Right lobe of liver (tissue), 6 donors: Measurements from ENCODE around the gene PRKCA. TPM values are rescaled to one million over a fixed set of nuclear protein-coding genes. Genes with fewer than 3 reads are reported as not detected.

Experiments used
- ATAC-seq, 4 donors: fragments of 200-7000 bp; cut with Tn5 transposase; one replicate each; pipeline ENCODE4 v1.9.1; 2020; ENCODE audit warnings: mild to moderate bottlenecking in 4 of 4, moderate library complexity in 4 of 4
- DNase-seq, 3 donors: peaks; one replicate each; pipeline ENCODE4 v3.0.0-alpha.2; 2020
- H3K27ac ChIP-seq, 3 donors: fragments of 200-600 bp; one replicate each; pipeline ENCODE4 v1.8.0; 2022
- H3K27me3 ChIP-seq, 2 donors: fragments of 200-600 bp; one replicate each; pipeline ENCODE4 v1.8.0; 2022
- H3K36me3 ChIP-seq, 4 donors: fragments of 200-600 bp; sonication (generic) in 1 of 4; one replicate each; pipeline versions ENCODE4 v1.5.1 to v1.8.0; 2017 to 2022; ENCODE audit warnings: control low read depth in 1 of 4
- H3K4me1 ChIP-seq, 4 donors: fragments of 200-600 bp; sonication (generic) in 1 of 4; one replicate each; pipeline versions ENCODE4 v1.5.1 to v1.8.0; 2017 to 2022; ENCODE audit warnings: control low read depth in 1 of 4
- H3K4me3 ChIP-seq, 3 donors: fragments of 200-600 bp; one replicate each; pipeline ENCODE4 v1.8.0; 2022
- H3K9me3 ChIP-seq, 4 donors: fragments of 200-600 bp; sonication (generic) in 1 of 4; one replicate each; pipeline versions ENCODE4 v1.5.1 to v1.8.0; 2017 to 2022; ENCODE audit warnings: control low read depth in 1 of 4
- POLR2A ChIP-seq: fragments of 450-650 bp; IDR thresholded peaks from one replicate; pipeline ENCODE4 v1.6.1; 2017; ENCODE audit warnings: antibody characterized with exemption, mild to moderate bottlenecking
- WGBS: methylation state at CpG from one replicate; pipeline ENCODE4 v1.1.6; 2018; ENCODE audit warnings: low coverage, low lambda C conversion rate; ENCODE audit not compliant: insufficient coverage; ENCODE audit errors: missing lambda C conversion rate; 5-methylcytosine and 5-hydroxymethylcytosine counted together
- intact Hi-C, 2 donors: fragments of 100-400 bp; cut with DNase I; formaldehyde crosslinking; loops; one replicate each; pipeline versions ENCODE4 v1.11.2 to v1.14.1; 2022
- total RNA-seq, 6 experiments: library from RNA; depleted of rRNA in 2 of 6; stranded (reverse); fragments of >200 nt in 2 of 6; fragmentation: NEBNext Ultra II Directional in 3 of 6; extraction: Animal tissue kit (Norgen Biotek cat#: 25700) in 3 of 6; gene quantifications; one replicate each; pipeline versions ENCODE4 v1.1.0 to v1.2.4, GENCODE V29; 2016 to 2023
- TF ChIP-seq, protein P1 (sequence below), 4 donors: fragments of 200-600 bp in 3 of 4; fragments of 450-650 bp in 1 of 4; IDR thresholded peaks; one replicate each; pipeline versions ENCODE4 v1.5.1 to v1.8.0; 2016 to 2022; ENCODE audit warnings: antibody characterized with exemption in 4 of 4, mild to moderate bottlenecking in 2 of 4
- donor health status: DM: no; HTN: yes; CAD: no.
- donor health status: DM: no; HTN: no; CAD: no.
- donor health status: DM: no; HTN: no; CAD: no.
- donor health status: DM: no; HTN: yes; CAD: no.
- donor health status: DM: no; HTN: yes; CAD: no.

The PRKCA gene
- total RNA-seq, 6 experiments from 2014 or later: 11.7 to 23.0 (median 18.7) TPM

DNA sequence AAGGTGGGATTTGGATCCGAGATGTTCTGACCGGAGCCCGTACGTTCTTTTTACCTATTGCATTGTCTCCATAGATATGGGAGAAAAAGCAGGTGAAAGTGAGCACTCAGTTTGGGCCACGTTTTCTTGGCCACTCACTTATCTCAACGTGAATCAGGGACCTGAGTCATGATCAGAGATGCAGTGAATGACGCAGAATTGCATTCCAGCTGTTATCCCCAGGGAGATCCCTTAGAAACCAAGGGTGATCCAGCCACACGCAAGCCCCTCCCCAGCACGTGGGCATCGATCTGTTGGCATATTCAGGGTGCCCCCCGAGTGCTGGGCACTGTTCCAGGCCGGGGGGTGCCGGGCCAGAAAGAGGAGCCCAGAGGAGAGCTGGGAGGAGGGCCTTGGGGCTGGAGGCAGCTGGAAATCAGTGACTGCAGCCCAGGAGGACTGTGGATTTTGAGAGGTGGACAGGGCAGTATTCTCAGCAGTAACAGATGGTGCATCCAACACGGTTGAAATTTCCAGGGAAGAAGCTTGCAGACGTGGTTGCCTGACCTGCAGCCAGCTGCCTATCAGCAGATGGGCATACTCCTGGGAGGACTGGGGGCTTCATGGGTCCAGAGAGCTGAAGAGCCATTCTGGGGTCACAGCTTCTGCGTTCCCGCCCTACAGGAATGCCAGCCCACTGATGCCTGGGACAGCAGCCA lies 445.3 kb downstream of the PRKCA start:
- ATAC-seq: no peak
- H3K27ac ChIP-seq: no peak overlapping the region
- H3K9me3 ChIP-seq: no peaks in the 10 kb centered on the region
- no peaks in the 10 kb centered on the region for H3K4me1 ChIP-seq
- H3K27me3 ChIP-seq: no peaks in the 10 kb centered on the region
- H3K4me3 ChIP-seq: no peak overlapping the region
- TF ChIP-seq, protein P1, sequence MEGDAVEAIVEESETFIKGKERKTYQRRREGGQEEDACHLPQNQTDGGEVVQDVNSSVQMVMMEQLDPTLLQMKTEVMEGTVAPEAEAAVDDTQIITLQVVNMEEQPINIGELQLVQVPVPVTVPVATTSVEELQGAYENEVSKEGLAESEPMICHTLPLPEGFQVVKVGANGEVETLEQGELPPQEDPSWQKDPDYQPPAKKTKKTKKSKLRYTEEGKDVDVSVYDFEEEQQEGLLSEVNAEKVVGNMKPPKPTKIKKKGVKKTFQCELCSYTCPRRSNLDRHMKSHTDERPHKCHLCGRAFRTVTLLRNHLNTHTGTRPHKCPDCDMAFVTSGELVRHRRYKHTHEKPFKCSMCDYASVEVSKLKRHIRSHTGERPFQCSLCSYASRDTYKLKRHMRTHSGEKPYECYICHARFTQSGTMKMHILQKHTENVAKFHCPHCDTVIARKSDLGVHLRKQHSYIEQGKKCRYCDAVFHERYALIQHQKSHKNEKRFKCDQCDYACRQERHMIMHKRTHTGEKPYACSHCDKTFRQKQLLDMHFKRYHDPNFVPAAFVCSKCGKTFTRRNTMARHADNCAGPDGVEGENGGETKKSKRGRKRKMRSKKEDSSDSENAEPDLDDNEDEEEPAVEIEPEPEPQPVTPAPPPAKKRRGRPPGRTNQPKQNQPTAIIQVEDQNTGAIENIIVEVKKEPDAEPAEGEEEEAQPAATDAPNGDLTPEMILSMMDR (IDR thresholded peaks at IDR 0.05): no peak
- no peak for TF ChIP-seq POLR2A
- intact Hi-C loops: no loop called here
- peaks cover 0 to 9% (median 6%) of the 10 kb centered on the region in 4 donors for H3K36me3 ChIP-seq
- WGBS: 93% methylated on average over 14 of the region's 17 CpGs
- no peak for DNase-seq

GRCh38 chr17:66748578-66748977 lies 446.2 kb downstream of the PRKCA start:
- Histone ChIP-seq H3K4me3 (no peak overlapping the region), H3K36me3 (peaks cover 0 to 7% (median 3%) of the 10 kb centered on the region in 4 donors), H3K27ac (no peak overlapping the region), H3K9me3 (no peaks in the 10 kb centered on the region), H3K4me1 (no peaks in the 10 kb centered on the region), H3K27me3 (no peaks in the 10 kb centered on the region)
- intact Hi-C loops: no loop called here
- TF ChIP-seq POLR2A: no peak
- TF ChIP-seq, protein P1 (IDR thresholded peaks at IDR 0.05): no peak
- 78% methylated on average over 4 of the region's 8 CpGs for WGBS
- ATAC-seq (no peak), DNase-seq (no peak)

DNA sequence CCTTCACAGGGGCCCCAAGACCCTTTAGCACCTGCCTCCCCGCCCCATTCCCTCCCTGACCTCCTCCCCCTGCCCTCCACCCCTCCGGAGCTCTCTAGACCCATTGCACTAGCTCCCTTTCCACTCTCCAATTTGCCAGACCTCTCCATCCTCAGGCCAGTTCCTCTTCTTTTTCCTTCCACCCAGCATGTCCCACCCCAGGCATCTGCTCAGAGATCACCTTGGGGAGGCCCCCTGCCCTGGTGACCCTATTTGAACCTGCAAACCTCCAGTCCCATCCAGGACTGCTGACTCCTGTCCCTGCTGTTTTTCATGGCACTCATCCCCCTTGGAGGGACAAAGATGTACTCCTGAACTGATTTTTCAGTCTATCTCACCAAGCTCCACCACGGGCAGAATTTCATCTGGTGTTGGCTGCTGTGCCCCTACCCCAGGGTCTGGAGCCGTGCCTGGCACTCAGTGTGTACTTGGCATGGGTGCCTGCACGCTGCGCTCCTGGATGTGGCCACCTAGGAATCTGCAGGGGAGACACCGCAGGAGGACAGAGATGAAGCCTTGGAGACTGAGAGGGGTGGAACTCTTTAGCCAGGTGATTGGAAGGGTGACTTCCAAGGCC lies 446.9 kb downstream of the PRKCA start:
- H3K9me3 ChIP-seq: no peaks in the 10 kb centered on the region
- DNase-seq (no peak), ATAC-seq (no peak)
- peaks cover 0 to 7% (median 3%) of the 10 kb centered on the region in 4 donors for H3K36me3 ChIP-seq
- no peak overlapping the region for H3K4me3 ChIP-seq
- WGBS: 95% methylated on average over 2 of the region's 7 CpGs
- no peaks in the 10 kb centered on the region for H3K4me1 ChIP-seq
- H3K27ac ChIP-seq: no peak overlapping the region
- TF ChIP-seq, protein P1 (IDR thresholded peaks at IDR 0.05): no peak
- TF ChIP-seq POLR2A: no peak
- no peaks in the 10 kb centered on the region for H3K27me3 ChIP-seq
- intact Hi-C loops: no loop called here

DNA sequence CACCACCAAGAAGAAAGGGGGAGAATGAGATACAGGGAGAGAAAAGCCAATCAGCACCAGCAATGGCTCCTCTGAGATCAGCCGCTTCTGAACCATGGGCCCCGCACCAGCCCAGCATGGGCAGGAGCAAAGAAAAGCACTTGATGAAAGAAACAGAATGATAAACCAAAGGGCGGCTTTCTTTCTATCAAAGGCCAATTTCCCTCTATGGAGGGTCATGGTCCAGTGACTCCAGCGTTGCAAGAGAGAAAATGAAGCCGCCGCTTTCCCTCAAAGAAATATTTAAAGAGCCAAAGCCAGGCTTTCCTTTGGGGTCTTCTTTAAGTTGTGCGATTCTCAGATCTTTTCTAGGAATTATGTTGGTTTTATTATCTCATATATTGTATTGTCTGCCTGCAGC lies 447.7 kb downstream of the PRKCA start:
- H3K4me3 ChIP-seq: no peak overlapping the region
- intact Hi-C loops: no loop called here
- ATAC-seq (no peak), DNase-seq (no peak)
- no peaks in the 10 kb centered on the region for H3K27me3 ChIP-seq
- TF ChIP-seq, protein P1 (IDR thresholded peaks at IDR 0.05): no peak
- no peak for TF ChIP-seq POLR2A
- no peak overlapping the region for H3K27ac ChIP-seq
- 94% methylated on average over 5 of the region's 7 CpGs for WGBS
- no peaks in the 10 kb centered on the region for H3K4me1 ChIP-seq
- no peaks in the 10 kb centered on the region for H3K9me3 ChIP-seq
- H3K36me3 ChIP-seq: peaks cover 0 to 7% (median 3%) of the 10 kb centered on the region in 4 donors
